GM18873 (cell line): ENCODE data around the gene MTCH1.
"Not testable (repeated sequence)": the region's sequence is repeated elsewhere in the genome, so short reads cannot be mapped to it uniquely, and the experiment has no call there.

ENCODE experiments used
- ATAC-seq: cut with Tn5 transposase; IDR thresholded peaks from one replicate; pipeline ENCODE4 v1.9.1; 2021; ENCODE audit warnings: mild to moderate bottlenecking, moderate library complexity, moderate number of reproducible peaks; ENCODE audit not compliant: unreplicated experiment, low FRiP score

The MTCH1 gene

DNA sequence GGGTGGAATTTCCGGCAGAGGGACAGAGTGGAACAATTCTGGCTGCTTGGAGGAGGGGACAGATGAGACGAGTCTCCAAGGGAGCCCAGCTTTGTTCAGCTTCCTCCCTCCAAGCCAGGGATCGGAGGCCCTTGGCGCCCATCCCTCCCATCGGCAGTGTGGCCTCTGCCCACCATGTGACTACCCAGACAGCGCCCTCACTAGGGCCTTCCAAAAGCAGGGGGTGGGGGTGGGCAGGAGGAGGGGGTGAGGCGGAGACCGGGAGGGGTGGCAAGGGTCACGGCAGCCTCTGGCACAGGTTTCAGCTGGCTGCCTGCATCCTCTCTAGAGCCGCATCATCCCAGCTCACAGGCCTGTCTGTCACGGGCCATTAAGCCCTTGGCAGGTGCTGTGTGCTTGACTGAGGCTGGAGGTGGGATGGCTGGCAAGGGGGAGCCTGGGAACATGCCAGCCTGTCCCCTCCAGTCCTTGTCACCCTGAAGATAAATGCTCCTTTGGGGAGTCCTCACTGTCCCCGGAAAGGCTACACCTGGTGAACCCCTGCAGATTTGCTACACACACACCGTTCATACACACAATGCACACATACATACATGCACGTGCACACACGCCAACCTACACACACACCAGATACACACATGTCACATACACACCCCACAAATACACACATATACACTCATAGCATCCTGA, 13.2 kb upstream of the MTCH1 start:
- no peak for ATAC-seq

DNA sequence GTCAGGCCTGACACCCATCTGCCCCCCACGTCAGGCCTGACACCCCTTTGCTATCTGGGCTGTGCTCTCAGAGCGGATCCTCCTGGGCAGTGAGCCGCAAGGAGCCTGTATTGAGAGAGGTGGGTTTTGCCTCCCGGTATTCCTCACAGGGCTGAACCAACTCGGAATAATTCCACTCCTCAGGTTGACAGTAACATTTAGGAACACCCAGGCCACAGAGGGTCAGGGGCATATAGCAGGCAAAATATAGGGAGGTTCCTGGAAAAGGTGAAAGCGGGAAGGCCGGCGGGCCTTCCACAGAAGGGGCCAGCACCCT, 12.7 kb upstream of the MTCH1 start:
- no peak for ATAC-seq

DNA sequence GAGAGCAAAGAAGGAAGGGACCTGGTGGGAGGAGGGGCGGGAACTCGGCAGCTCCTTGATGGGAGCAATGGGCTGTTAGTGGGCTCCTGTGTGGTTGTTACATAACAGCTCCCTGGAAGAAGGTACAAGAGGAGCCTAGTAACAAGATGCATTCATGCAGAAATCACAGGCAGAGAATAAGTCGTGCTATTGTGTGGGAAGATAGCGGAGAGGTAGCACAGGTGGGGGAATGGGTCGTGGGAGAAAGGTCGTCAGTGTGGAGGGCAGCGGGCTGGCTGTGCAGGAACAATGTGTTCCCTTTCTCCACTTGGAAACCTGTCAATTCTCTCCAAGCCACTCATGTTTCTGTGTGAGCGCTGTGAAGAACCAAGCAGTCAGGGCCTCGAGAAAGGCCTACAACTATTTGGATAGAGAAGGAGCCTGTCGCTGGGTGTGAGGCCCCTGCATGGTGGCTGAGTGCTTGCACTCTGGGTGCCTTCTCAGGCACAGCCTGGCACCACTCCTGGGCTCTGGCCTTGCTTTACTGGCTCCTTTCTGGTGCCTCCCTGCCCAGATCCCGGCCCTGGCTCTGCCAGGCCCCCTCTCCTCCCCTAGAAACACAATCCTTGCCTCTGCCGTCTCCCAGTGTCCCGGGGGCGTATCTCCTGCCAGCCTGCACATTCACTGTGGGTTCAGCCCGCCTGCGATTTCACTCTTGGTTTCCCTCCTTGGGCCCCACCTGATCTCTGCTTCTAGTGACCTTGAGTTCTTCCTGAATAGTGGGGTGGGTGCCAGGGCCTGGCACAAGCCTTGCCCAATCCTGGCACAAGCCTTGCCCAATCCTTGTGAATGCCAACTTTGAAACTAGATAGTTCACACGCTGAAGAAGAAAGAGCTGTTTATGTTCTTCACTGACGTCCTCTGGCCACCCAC, 12.1 kb upstream of the MTCH1 start:
- ATAC-seq: no peak

DNA sequence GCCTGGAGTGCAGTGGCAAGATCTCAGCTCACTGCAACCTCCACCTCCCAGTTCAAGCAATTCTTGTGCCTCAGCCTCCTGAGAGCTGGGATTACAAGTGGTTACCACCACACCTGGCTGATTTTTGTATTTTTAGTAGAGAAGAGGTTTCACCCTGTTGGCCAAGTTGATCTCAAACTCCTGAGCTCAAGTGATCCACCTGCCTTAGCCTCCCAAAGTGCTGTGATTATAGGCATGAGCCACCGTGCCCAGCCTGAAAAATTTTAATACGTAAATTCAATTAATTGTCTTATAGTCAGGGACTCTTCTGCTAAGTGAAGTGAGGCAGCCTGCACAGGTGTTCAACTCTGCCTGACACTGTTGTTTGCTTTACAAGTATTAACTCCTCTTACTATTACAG, 4.4 kb upstream of the MTCH1 start:
- ATAC-seq: not testable (repeated sequence)

DNA sequence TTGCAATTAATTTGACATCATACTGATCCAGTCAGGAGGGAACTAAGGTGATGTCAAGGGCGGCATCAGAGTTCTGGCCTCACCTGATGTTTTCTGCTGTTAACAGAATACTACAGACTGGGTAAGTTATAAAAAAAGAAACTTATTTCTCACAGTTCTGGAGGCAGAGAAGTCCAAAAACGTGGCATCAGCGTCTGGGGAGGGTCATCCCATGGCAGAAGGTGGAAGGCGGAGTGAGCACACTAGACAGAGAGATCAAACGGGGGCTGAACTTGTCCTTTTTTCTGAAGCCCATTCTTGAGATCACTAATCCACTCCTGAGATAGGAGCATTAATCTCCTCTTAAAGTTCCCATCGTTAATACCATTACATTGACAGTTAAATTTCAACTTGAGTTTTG, 3.3 kb upstream of the MTCH1 start:
- no peak for ATAC-seq

DNA sequence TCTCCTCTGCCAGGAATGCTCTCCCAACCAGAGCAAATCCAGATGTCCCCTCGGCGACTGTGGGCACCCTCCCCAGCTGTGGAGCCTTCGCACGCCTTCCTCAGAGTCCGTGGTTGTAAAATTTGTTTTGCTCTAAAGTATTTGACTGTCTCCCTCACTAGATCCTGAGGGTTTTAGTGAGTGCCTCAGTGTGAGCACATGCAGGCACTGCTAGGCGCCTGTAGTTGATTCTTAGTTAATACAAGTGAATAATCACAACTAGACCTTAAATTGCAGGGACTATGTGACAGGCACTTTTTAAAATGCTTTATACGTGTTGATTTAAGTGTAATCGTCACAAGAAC, 680 bp upstream of the MTCH1 start:
- ATAC-seq: no peak

DNA sequence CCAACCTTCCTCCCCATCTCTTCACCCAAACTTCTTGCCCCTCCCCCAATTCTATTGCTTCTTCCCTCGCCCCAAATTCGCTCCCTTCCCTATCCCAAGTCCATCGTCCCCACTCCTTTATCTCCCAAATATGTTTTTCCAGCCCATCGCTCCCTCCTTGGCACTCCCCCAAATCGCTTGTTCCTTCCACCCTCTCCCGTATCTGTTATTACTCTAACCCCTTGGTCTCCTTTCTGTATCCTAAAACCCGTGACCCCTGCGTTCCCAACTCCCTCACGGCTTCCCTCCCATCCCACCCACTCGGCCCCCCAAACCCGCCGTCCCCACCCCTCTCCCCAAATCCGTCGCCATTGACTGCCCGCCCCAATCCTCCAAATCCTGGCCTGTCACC, 584 bp downstream of the MTCH1 start:
- no peak for ATAC-seq

DNA sequence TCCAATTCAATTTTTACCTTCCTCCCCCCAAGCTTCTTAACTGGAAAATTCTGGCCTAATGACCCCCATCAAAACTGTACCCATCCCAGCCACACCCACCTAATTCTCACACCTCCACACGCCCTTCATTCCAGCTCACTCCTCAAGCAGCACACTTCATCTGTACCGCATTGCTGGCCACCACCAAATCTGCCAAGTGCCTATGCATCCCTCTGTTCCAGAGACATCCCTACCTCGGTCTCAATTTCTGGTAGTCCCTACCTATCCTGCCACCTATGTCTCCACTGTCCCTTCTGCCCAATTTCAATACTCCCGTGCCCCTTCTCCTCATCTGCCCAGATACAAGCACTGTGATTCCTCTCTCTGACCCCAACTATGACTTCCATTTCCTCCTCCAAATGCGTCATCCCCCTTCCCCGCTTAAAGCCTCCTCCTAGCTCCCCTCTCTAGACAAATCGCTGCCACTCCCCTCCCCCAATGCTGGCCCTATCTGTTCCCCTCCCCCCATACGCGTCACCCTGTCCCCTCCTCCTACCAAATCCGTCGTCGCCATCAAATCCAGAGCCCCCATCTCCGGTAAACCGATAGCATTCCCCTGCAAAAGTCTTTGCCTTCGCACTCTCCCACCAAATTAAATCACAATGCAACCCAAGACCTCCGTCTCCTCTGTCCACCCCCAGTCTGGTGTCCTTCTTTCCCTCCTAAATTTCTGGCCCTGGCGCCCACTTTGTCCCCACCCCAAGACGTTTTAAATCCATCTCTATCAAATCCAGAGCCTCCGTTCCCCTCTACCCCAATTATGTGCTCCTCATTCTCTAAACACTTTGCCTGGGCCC, 1.2 kb downstream of the MTCH1 start:
- no peak for ATAC-seq

DNA sequence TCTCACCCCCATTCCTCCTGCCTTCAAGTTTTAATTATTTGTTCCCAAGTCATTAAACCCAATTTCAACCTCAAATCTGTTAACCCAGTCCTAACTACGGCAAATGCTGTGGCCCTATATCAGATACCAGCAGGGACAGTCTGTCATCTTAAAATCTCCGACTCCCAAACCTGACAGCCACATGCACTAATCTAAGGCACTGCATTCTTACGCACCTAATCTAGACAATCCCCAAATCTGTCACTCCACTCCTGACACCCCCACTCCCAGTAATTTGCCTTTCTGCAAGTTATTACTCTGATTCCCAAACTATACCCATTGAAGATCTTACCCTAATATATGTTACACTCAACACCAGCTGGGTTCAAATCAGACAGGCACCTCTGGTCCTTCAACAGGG, 2.5 kb downstream of the MTCH1 start:
- ATAC-seq: no peak

DNA sequence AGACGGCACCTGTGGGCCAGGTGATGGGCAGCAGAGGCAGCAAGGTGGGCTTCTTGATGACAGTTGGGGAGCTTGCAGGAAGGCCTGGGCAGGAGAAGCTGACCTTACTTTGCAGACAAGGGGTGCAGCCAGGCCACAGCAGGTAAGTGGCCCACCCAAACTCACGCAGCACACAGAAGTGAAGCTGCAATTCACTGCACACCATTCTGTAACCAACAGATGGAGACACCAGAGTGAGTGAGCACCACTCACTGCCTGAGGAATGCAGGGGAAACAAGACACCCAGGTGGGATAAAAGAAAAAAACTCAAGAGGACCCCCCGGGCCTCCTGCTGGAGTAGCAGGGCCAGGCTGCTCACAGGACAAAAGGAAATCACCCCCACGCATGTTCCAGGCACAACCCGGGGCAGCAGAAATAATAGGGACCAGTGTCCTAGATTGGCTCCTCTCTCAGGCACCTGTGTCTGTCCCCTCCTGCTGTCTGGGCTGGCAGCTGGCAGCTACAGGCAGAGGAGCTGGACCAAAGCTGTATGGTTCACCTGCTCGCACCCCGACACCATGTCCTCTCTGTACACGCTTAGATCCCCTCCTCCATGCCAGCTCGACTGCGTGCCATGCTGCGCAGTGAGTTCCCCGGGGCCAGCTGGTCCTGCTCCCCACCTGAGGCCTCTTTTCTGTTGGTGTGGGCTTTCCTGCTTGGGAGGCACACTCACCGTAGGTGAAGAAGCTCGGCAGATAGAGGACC, 4.9 kb downstream of the MTCH1 start:
- ATAC-seq: no peak

DNA sequence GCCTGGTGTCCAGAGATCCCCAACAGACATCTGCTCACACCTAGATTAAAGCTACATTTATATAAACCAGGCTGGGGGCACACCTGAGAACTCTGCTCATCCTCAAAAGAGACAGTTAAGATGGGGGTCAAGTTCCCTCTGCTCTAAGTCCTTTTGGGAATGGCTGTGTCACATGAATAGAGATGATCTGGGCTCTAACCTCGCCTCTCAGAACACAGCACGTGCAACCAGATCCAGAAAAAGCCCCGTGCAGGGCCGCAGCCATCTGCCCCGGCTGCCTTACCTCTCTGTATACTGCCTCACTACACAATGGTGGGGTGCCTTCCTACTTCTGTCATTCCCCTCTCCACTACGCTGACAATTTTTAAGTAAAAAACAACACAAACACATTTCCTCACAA, 5.9 kb downstream of the MTCH1 start:
- ATAC-seq: no peak

DNA sequence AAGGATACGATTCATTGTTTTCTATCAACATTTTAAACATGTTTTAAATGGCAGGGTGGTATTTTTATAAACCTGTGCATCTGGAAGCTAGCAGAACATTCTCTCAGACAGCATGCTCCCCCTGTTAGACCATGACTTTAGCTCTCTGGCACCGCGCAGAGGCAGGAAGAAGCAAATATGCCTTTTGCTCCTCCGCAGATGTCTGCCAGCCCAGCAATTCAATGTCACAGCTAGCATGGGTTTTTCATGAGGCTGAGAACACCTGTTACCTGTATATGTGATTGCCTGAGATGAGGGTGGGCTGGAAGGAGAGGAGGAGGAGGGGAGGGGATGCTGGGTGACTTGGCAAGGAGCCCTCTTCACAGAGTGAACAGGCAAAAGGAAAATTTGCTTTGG, 6.7 kb downstream of the MTCH1 start:
- ATAC-seq: no peak

DNA sequence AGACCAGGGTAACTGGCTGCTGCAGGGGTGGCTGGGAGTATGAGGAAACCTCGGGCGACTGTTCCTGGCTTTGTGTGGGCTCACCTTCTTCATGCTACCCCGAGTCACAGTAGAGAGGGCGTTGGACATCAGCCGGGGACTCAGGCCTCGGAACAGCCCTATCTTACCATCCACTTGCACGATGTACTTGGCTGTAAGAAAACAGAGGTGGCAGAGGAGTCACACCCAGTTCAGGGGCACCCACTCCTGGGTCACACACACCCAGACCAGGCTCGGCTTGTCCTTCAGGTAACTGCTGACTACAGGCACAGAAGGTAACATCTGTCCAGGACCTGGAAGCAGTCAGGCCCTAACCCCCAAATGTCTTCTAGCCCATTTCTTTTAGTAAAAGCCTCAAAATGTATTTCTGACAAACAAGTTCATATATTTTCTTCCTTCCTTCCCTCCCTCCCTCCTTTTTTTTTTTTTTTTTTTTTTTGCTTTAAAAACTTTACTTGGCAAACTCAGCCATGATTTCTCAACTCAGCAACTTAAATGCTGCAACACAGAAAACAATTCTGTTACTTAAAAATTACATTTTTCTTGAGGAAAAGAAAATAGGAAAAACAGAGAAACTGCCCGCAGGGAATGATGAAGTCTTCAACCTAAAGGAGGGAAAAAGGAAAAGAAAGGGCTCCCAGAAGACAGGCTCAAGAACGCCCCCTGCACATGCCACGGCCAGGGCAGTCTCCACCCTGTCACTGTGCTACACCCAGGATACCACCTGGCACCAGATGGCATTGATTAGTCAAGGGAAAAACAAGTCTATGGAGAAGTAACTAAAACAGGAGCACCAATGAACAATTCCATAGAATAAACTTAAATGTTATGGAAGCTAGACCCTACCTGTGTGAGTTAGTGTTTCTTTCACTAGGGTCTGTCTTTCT, 7.3 kb downstream of the MTCH1 start:
- ATAC-seq: no peak

DNA sequence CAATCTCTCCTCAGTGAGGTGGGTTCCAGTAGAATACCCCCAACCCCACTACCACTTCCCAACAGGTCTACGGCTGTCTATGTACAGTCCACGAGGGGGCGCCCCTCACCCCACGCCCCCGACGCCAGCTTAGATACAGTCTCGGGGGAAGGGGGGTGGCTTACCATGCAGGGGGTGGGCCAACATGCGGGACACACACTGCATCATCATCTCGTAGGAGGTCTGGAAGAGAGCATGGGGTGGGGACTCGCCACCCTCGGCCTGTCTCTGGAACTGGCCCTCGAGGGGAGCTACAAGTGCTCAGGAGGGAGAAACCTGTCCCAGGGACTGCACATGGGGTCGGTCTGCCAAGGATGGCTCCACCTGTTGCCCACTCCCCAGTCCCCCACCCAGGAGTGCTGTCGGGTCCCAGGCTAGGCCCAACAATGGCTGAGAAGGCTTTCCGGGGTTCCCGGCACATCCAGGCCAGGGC, 8.5 kb downstream of the MTCH1 start:
- no peak for ATAC-seq

DNA sequence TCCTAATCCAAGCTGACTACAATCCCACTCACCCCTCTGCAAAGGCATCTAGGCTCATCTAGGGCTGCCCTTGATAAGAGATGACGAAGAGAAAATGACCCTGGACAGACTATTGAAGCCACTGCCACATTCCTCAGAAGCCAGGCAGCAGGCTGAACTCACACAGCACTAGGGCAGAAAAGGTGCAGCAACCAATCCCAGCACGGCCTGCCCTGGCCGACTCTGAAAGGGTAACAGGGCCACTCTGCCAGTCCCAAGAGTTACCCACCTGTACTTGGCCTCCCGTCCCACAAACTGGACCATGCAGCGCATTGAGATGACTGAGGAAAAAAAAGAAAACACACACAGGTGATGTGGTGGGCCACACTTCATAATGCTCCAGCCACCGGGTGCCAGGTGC, 9.1 kb downstream of the MTCH1 start:
- no peak for ATAC-seq

DNA sequence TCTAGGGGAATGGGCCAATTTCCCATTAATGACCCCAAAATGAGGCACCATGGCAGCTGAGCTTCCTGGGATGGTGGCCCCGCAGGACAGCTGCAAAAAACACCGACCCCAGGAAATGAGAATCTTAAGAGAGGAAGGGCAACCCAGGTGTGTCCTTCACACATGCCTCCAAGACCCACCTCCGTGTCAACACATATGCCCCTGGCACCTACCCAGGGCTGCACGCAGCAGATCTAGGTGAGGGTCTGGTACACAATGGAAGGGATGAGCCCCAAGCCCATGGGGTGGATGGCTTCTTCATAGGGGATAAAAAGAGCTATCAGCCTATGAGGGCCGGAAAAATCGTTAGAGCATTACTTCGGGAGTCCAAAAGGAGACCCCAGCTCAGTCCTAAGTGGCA, 9.5 kb downstream of the MTCH1 start:
- ATAC-seq: no peak

DNA sequence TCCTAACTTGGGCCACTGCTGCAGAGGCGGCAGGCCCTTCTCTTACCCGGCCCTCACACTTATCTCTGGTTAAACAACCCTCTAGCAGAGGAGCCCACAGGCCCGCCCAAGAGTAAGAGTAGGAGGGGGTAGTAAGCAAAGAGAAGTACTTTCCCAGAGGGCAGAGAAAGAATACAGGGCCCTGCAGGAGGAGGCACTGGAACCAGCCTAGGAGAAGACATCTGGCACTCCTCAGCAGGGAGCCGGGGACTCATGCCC, 10.1 kb downstream of the MTCH1 start:
- no peak for ATAC-seq

DNA sequence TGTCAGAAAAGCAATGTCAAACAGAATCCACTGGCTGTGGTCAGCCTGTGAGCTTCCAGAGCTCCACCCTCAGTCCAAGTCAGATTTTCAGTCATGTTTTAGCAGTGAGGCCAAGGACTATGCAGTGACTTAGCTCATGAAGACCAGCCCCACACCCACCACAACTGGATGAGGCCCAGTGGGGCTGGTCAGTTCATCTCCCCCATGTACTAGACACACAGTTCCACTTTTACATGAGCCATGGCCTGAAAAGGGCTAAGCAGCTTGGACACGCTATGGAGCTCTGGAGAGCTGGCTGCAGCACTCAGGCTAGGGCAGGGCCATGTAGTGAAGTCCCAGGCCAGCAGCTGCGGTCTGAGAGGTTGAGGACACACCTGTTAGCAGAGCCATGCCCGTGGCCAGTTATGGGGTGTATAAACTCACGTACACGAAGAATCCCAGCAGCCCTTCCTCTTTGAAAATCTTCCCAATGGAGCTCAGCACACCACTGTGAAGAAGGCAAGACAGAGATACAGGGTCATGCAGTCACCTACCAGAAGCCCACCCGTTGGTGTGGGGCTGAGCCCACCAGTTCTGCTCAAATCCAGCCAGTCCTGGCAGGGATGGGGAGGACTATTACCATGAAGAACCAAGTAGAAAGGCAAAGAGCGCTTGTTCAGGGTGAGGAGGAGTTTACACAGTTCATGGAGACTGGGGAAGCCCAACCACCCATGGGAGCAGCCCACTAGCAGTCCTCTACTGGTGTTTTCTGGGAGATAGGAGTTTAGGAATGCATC, 10.6 kb downstream of the MTCH1 start:
- no peak for ATAC-seq

DNA sequence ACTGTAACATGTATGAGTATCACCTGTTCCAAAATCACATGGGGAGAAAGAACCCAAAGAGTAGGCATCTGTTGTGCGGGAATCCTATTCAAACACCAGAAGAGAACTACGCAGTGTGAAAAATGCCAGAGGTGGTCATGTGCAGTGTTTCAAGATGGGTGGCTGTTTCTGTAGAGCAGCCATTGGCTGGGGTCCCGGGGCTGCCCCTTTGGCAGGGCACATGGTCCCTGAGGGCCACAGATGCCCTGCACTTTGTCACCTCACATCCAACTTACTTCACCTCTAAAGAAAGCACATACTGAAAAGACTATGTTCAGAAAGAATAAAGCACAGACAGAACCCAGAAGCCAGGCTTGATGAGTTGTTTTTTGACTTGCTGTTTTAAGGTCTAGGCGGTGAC, 12.3 kb downstream of the MTCH1 start:
- no peak for ATAC-seq
